ENCODE data around the gene ZYX. TPM values are rescaled to one million over a fixed set of nuclear protein-coding genes. Genes with fewer than 3 reads are reported as not detected.
A peak's percentile ranks its signal among the peaks of the same experiment; 100 is the strongest.

Gene ZYX
- polyA plus RNA-seq, 2 of the 4 experiments (the other 2 are of a cell fraction) = 13.3 to 109 TPM

DNA sequence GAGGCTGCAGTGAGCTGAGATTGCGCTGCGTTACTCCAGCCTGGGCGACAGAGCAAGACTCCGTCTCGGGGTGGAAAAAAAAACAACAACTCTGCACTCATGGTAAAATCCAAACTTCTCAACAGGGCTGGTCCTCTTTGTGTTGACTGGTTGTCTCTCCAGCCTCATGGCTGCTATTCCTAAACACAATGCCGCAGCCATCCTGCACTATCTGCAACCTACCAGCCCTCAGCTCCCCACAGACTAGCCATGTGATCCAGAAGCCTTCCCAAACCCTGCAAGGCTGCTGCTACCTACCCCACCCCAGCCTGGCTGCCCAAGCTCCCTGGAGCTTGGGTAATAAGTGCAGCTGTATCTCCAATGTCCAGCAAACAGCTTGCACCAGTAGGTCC, 11.7 kb downstream of the ZYX start:
- Histone ChIP-seq H3K9me3 (no peaks in the 10 kb centered on the region), H3K4me1 (peaks cover 13% of the 10 kb centered on the region; the same call in 1 of the 3 replicates), H3K4me2 (no peak overlapping the region), H3K27ac (no peak overlapping the region), H3K4me3 (no peak overlapping the region)
- no peak for TF ChIP-seq HDAC2 (IDR thresholded peaks at IDR 0.05)
- TF ChIP-seq POLR2AphosphoS2 (conservative IDR thresholded peaks at IDR 0.05; ENCODE audit: low read length) = 0 out of 2 replicates have a peak, but pooled peaks have one; percentile 83
- ChIA-PET POLR2A (interaction anchor here (0.6 kb wide), 1 partner anchor 11 kb away, joined by 3 read pairs; no protein-coding TSS in a partner anchor), CTCF (interaction anchor here (0.8 to 2.8 kb wide), 4 partner anchors 9 to 48 kb away, joined by 3 to 20 read pairs (median 3); no protein-coding TSS in a partner anchor)
- FAIRE-seq (no peak), ATAC-seq (no peak), DNase-seq (ENCODE audit: low read depth in 1 of 2, low spot score in 1 of 2) (no peak)
- 96% methylated on average over 6 of the region's 6 CpGs for WGBS (ENCODE audit: missing lambda C conversion rate)

DNA sequence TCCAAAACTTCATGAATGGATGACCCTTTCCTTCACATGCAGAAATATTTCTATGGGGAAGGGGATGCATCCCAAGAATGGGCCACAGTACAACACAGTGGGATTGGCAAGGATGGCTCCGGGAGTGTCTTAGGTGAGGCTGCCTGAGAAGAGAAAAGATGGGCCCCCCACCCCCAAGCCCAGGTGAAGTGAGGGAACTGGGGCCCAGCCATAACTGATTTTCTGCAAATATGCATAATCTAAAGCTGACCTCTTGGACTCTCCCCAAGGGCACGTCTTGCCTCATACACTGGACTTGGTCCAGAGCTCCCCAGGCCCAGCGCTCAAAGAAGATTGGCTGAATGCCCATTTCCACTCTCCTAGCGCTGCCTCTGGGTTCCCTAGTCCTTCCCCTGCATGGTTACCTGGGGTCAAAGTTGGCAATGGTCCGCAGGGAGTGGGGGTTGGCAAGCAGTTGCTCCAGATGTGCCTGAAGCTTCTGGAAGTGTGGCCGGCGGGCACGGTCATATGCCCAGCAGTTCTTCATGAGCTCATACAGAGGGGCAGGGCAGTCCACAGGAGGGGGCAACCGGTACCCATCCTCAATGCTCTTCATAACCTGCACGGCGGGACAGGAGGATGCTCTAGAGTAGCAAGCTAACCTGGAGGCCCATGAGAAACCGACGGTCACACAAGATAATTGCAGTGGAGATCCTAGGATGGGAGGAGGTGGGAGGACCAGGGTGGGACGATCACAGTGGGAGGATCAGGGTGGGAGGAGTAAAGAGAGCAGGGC, 12.3 kb downstream of the ZYX start:
- no peak for TF ChIP-seq EP300 (IDR thresholded peaks at IDR 0.05)
- TF ChIP-seq JUN (IDR thresholded peaks at IDR 0.05) = no peak
- DNase-seq (ENCODE audit: low read depth in 1 of 2, low spot score in 1 of 2) (no peak), FAIRE-seq (no peak), ATAC-seq (no peak; a peak in 1 of 6 replicates)
- Histone ChIP-seq H3K4me2 (no peak overlapping the region), H3K4me3 (no peak overlapping the region), H3K4me1 (peaks cover 13% of the 10 kb centered on the region; the same call in 1 of the 3 replicates), H3K9me3 (no peaks in the 10 kb centered on the region), H3K27ac (no peak overlapping the region)
- WGBS (ENCODE audit: missing lambda C conversion rate) = 91% methylated on average over 14 of the region's 14 CpGs
- POLR2A ChIA-PET = interaction anchor here (1.0 kb wide), 1 partner anchor 13 kb away, joined by 3 read pairs; no protein-coding TSS in a partner anchor
- CTCF ChIA-PET = interaction anchor here (0.8 to 2.8 kb wide), 3 partner anchors 8 to 15 kb away, joined by 3 to 20 read pairs (median 3); partner anchors contain the start of gene EPHA1

GRCh38 chr7:143394068-143394467, 12.9 kb downstream of the ZYX start:
- Histone ChIP-seq H3K27ac (no peak overlapping the region), H3K4me3 (no peak overlapping the region), H3K4me1 (peaks cover 13% of the 10 kb centered on the region; the same call in 1 of the 3 replicates), H3K4me2 (no peak overlapping the region), H3K9me3 (no peaks in the 10 kb centered on the region)
- FAIRE-seq = no peak
- ChIA-PET CTCF (interaction anchor here (1.0 to 2.8 kb wide), 2 partner anchors 14 kb away, joined by 3 to 20 read pairs; partner anchors contain the start of gene EPHA1), POLR2A (interaction anchor here (1.0 kb wide), 1 partner anchor 14 kb away, joined by 3 read pairs; no protein-coding TSS in a partner anchor)
- DNase-seq (ENCODE audit: low read depth in 1 of 2, low spot score in 1 of 2) = no peak
- no peak for TF ChIP-seq CHD2 (IDR thresholded peaks at IDR 0.05; ENCODE audit: low read length, partially characterized antibody)
- no peak for TF ChIP-seq HEYL (CRISPR knock-in tag; IDR thresholded peaks at IDR 0.05)
- TF ChIP-seq, protein P1, sequence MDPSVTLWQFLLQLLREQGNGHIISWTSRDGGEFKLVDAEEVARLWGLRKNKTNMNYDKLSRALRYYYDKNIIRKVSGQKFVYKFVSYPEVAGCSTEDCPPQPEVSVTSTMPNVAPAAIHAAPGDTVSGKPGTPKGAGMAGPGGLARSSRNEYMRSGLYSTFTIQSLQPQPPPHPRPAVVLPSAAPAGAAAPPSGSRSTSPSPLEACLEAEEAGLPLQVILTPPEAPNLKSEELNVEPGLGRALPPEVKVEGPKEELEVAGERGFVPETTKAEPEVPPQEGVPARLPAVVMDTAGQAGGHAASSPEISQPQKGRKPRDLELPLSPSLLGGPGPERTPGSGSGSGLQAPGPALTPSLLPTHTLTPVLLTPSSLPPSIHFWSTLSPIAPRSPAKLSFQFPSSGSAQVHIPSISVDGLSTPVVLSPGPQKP (IDR thresholded peaks at IDR 0.05; ENCODE audit: low read depth, low read length) = no peak
- TF ChIP-seq HMGXB4 (CRISPR knock-in tag; IDR thresholded peaks at IDR 0.05; ENCODE audit: borderline replicate concordance) = no peak
- TF ChIP-seq EP300 (IDR thresholded peaks at IDR 0.05) = no peak
- no peak for TF ChIP-seq EHMT2 (IDR thresholded peaks at IDR 0.05; ENCODE audit: low read depth)
- no peak for ATAC-seq
- WGBS (ENCODE audit: missing lambda C conversion rate) = 93% methylated on average over 6 of the region's 6 CpGs

- CTCF ChIA-PET = interaction anchor here (0.7 to 2.8 kb wide), 3 partner anchors 15 to 154 kb away, joined by 3 to 20 read pairs (median 5); no protein-coding TSS in a partner anchor
- H3K4me2 ChIP-seq = no peak overlapping the region
- no peak for FAIRE-seq
- 92% methylated on average over 5 of the region's 6 CpGs for WGBS (ENCODE audit: missing lambda C conversion rate)
- peak in 1 of 2 experiments; percentile 2; a peak in 3 of 6 replicates for ATAC-seq
- H3K27ac ChIP-seq = no peak overlapping the region
- DNase-seq (ENCODE audit: low read depth in 1 of 2, low spot score in 1 of 2) = no peak
- POLR2A ChIA-PET = no interaction called here
- no peak overlapping the region for H3K4me3 ChIP-seq
- no peaks in the 10 kb centered on the region for H3K9me3 ChIP-seq
- peaks cover 13% of the 10 kb centered on the region; the same call in 1 of the 3 replicates for H3K4me1 ChIP-seq
- TF ChIP-seq HMGXB4 (CRISPR knock-in tag; IDR thresholded peaks at IDR 0.05; ENCODE audit: borderline replicate concordance) (no peak), TFCP2L1 (CRISPR knock-in tag; IDR thresholded peaks at IDR 0.05) (no peak), SMC3 (IDR thresholded peaks at IDR 0.05) (no peak), KDM5A (IDR thresholded peaks at IDR 0.05) (no peak), HEYL (CRISPR knock-in tag; IDR thresholded peaks at IDR 0.05) (no peak), ZC3H11A (IDR thresholded peaks at IDR 0.05) (no peak), ZFP36 (IDR thresholded peaks at IDR 0.05; ENCODE audit: borderline replicate concordance, partially characterized antibody) (no peak), CBX2 (IDR thresholded peaks at IDR 0.05; ENCODE audit: borderline replicate concordance, low read depth) (no peak), CEBPB (IDR thresholded peaks at IDR 0.05) (no peak), HOXA7 (CRISPR knock-in tag; IDR thresholded peaks at IDR 0.05) (no peak), ZSCAN20 (CRISPR knock-in tag; IDR thresholded peaks at IDR 0.05) (no peak), MAFK (IDR thresholded peaks at IDR 0.05; ENCODE audit: partially characterized antibody) (no peak)
- TF ChIP-seq, protein P2, sequence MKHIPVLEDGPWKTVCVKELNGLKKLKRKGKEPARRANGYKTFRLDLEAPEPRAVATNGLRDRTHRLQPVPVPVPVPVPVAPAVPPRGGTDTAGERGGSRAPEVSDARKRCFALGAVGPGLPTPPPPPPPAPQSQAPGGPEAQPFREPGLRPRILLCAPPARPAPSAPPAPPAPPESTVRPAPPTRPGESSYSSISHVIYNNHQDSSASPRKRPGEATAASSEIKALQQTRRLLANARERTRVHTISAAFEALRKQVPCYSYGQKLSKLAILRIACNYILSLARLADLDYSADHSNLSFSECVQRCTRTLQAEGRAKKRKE (CRISPR knock-in tag; IDR thresholded peaks at IDR 0.05; ENCODE audit: low read depth) = no peak
- TF ChIP-seq, protein P3, sequence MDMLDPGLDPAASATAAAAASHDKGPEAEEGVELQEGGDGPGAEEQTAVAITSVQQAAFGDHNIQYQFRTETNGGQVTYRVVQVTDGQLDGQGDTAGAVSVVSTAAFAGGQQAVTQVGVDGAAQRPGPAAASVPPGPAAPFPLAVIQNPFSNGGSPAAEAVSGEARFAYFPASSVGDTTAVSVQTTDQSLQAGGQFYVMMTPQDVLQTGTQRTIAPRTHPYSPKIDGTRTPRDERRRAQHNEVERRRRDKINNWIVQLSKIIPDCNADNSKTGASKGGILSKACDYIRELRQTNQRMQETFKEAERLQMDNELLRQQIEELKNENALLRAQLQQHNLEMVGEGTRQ (IDR thresholded peaks at IDR 0.05) = no peak
Observed at GRCh38 chr7:143394777-143395176, 13.6 kb downstream of the ZYX start.
